Rectal smooth muscle tissue (tissue), 1 donor: ENCODE data around the gene DPEP1.

ENCODE experiments used
- H3K27ac ChIP-seq: one replicate; pipeline ENCODE4 v1.7.0; 2013; ENCODE audit warnings: low read depth, low read length, inconsistent platforms
- H3K27me3 ChIP-seq: one replicate; pipeline ENCODE4 v1.7.0; 2013; ENCODE audit warnings: low read length; ENCODE audit not compliant: control insufficient read depth, insufficient read depth
- H3K36me3 ChIP-seq: one replicate; pipeline ENCODE4 v1.7.0; 2013; ENCODE audit warnings: low read length; ENCODE audit not compliant: control insufficient read depth, insufficient read depth
- H3K4me1 ChIP-seq: one replicate; pipeline ENCODE4 v1.7.0; 2013; ENCODE audit warnings: low read length; ENCODE audit not compliant: control insufficient read depth, insufficient read depth
- H3K4me3 ChIP-seq: one replicate; pipeline ENCODE4 v1.7.0; 2013; ENCODE audit warnings: low read length
- H3K9ac ChIP-seq: one replicate; pipeline ENCODE4 v1.7.0; 2013; ENCODE audit warnings: low read length

DPEP1 gene

DNA sequence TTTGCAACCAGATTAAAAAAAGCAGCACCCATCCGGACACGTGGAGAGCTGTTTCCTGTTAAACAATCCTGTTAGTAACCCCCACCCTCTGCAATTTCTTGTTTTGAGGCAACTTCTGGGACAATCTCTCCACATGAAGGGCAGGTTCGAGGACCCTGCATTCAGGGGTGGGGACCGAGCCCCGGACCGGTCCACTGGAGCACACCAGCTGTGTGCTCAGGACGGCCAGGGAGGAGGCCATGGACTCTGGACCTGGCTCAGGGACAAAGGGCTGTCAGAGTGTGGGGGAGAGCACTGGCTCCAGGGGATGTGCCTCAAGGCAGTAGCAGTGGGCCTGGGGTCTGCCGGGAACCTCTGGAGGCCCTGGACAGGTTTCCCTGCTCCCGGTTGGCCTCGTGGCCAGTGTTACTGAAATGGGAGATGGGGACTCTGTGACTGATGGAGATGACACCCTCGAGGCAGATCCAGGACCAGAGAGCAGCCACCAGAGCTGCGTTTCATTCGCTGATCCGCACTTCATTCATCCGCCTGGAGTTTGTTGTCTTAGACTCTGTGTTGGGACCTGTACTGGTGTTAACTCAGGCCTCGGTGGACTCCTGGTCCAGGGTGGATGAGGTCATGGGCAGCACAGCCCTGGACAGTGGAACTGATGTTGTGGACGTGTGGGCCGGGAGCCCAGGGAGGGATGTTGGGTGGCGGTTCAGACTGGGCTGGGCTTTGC is 40.8 kb upstream of the DPEP1 start:
- peaks cover 28% of the 10 kb centered on the region for H3K27me3 ChIP-seq

DNA sequence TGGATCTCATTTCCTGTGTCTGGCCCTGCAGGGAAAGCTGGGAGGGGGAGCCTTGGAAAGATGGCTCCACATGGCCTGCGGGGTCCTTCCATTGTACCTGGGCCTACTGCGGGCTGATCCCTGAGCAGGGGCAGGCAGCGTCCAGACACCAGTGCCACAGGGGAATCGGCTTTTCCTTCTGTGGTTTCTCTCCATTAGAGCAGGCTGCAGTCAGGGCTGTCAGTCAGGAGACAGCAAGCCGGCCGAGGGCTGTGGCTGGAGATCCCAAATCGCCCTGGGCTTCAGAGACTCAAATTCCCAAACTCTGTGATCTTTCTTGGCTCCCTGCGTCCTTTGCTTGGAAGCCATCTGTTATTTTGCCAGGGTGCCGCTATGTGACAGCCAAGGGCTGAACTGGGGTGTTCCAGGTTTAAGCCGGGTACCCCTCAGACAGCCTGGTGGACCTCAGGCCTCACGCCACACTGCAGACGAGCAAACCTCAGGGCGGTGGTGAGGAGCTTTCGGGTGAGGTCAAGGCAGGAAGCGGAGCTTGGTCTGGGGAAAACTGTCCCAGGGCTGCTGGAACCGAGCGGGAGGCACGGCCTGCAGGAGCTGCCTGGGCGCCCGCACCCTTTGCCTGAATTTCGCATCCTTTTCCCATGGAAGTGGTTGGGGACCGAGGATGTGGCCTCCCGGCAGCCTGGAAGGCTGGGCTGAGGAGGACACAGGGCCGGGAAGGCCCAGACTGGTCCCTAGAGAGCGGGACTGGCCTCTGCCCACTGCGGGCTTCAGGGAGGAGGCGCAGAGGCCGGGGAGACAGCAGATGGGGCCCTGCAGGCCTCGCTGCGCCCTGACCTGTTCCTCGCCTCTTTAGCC is 39.4 kb upstream of the DPEP1 start:
- Histone ChIP-seq H3K27me3 (peaks cover 28% of the 10 kb centered on the region), H3K36me3 (no peaks in the 10 kb centered on the region), H3K27ac (no peak overlapping the region), H3K4me3 (peak overlapping the region; percentile 15), H3K9ac (no peak overlapping the region), H3K4me1 (no peaks in the 10 kb centered on the region)

More for the DNA sequence above, 40.8 kb upstream of the DPEP1 start:
- Histone ChIP-seq H3K9ac (no peak overlapping the region), H3K4me1 (no peaks in the 10 kb centered on the region), H3K36me3 (no peaks in the 10 kb centered on the region), H3K4me3 (no peak overlapping the region), H3K27ac (no peak overlapping the region)

DNA sequence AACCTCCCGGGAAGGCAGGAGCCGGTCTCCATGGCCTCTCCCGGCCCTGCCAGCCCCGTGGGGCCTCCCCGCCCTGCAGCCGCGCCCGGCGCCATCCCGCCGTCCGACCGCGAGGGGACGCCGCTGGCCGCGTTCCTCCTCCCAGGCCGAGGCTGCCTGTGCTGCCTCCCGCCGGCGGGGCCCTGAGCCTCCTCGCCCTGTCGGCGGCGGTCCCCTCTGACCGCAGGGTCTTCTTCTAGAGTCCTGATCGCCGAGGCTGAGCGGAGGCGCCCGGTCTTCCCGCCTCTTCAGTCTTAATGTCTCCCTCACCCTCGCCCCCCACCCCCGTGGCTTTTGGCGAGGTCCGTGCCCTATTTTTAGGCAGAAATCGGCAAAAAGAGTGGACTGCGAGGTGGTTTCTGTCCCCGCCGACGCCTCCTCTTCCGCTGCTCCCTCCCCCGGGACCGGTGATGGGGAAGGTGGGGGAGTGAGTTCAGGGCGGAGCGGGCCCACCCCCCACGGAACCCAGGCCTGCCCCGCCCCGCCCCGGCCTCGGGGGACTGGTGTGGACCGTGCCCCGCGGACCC is 38.7 kb upstream of the DPEP1 start:
- no peak overlapping the region for H3K27ac ChIP-seq
- no peak overlapping the region for H3K9ac ChIP-seq
- peak overlapping the region; percentile 15 for H3K4me3 ChIP-seq
- H3K27me3 ChIP-seq = peaks cover 28% of the 10 kb centered on the region
- H3K36me3 ChIP-seq = no peaks in the 10 kb centered on the region
- H3K4me1 ChIP-seq = no peaks in the 10 kb centered on the region

DNA sequence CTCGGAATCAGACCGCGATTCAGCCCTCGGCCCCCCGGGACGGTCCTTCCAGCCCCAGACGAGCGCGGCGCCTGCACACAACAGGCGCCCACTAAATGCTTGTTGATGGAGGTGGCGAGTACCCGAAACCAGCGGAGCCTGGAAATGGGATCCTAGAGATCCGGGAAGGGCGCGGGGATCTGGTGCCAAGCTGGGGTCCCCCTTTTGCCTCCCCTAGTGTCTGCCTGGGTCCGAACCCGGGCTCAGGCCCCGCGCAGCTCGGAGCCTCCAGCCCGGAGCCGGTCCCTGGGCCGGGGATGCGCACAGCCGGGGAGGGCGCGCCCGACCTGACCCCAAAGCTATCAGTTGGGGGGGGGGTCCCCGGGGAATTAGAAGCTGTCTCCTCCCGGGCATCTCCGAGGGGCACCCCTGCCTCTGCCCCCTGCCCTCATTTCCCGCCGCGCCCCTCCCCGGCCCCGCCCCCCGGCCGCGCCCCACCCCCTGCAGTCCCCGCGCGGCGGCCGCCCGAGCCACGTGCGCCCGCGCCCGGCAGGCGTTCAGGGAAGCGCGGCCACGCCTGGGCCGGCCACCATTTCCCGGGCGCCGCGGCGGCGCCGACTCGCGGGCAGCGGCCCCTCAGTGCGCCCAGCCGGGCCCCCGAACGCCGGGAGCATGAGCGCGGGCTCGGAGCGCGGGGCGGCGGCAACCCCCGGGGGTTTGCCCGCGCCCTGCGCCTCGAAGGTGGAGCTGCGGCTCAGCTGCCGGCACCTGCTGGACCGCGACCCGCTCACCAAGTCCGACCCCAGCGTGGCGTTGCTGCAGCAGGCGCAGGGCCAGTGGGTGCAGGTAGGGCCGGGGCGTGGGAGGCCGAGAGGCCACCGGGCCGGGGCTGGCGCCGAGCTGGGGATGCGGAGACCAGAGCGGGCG is 37.9 kb upstream of the DPEP1 start, which contains the start of gene CPNE7:
TSS of gene CPNE7 (plus strand) at position 512 of the 906 bp plus-strand sequence. CDS start at position 652, 140 bp downstream.
- peak within 1 kb of the TSS; percentile 15 for H3K4me3 ChIP-seq
- no peak within 1 kb of the TSS for H3K27ac ChIP-seq
- H3K9ac ChIP-seq = no peak within 1 kb of the TSS
- peaks cover 22% of the 10 kb centered on the region for H3K27me3 ChIP-seq
- no peaks in the 10 kb centered on the region for H3K36me3 ChIP-seq
- no peaks in the 10 kb centered on the region for H3K4me1 ChIP-seq

DNA sequence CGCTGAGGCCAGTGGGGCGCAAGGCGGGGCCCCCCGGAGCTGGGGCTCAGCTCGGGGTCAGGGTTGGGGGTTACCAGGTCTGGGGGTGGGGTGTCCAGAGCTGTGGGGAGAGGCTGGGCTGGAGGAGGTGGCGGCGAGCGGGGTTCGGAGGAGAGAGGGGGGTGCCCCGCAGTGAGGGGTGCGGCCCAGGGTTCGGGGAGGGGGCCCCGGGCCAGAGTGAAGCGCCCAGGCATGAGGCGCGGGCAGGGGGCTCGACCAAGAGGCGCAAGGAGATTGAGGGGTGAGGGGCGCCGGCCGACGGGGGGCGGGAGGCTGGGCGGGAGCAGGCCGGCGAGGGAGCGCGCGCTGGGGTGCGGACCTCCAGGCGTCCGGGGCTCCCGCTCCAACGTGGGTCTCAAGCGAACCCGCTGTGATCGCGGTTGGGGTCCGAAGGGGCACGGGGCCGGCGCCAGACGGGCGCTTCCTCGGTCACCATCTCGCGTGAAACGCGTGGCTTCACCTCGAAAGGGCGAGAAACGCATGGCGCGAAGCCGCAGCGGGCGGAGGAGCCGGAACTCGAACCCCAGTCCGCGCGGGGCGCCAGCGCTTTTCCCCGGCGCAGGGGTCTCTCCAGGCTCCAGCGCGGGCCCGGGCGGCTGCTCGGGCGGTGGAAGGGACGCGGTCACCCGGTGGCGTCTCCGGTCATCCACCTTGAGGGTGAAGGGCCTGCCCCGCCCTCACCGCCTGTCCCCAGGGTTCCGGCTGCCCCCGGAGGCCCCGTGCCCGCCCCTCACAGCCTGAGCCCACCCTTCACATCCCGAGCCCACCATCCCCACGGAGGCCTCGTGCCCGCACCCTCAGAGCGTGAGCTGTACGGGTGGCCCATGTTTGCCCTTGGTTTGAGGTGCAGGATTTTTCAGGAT is 37.0 kb upstream of the DPEP1 start:
- Histone ChIP-seq H3K36me3 (no peaks in the 10 kb centered on the region), H3K9ac (no peak overlapping the region), H3K4me1 (no peaks in the 10 kb centered on the region), H3K4me3 (no peak overlapping the region), H3K27ac (no peak overlapping the region), H3K27me3 (peaks cover 21% of the 10 kb centered on the region)

DNA sequence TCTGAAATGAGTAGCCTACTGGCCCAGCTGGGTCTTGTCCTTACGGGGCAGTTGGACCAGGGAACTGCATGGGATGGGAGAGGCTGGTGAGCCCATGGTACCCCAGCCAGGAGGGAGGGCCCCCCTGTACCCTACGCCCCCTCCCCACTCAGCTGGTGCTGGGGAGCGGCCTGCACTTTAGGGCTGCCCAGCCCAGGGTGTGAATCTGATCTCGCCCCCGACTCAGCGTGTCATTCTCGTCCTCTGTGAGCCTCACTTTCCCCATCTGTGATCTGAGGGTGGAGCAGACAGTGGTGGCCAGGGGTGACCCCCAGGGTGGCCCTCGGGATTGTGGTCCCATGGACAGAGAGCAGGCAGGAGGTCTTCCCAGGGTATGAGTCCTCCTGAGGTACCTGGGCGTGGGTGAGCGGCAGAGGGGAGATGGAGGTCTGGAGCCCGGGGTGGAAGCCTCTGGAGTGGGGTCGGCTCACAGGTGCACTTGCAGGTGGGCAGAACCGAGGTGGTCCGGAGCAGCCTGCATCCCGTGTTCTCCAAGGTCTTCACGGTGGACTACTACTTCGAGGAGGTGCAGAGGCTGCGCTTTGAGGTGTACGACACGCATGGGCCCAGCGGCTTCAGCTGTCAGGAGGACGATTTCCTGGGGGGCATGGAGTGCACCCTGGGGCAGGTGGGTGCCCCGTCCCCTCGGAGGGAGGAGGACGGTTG is 36.2 kb upstream of the DPEP1 start:
- Histone ChIP-seq H3K27me3 (peaks cover 17% of the 10 kb centered on the region), H3K36me3 (no peaks in the 10 kb centered on the region), H3K4me3 (no peak overlapping the region)

DNA sequence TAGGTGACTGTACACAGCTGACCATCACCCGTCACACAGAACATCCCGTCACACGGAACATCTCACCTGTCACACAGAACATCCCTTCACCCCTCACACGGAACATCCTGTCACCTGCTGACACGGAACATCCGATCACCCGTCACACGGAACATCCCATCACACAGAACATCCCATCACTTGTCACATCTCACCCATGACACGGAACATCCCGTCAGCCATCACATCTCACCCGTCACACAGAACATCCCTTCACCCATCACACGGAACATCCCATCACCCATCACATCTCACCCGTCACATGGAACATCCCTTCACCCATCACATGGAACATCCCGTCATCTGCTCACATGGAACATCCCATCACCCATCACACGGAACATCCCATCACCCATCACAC is 34.1 kb upstream of the DPEP1 start:
- no peaks in the 10 kb centered on the region for H3K36me3 ChIP-seq
- no peaks in the 10 kb centered on the region for H3K4me1 ChIP-seq
- H3K9ac ChIP-seq = no peak overlapping the region
- H3K27me3 ChIP-seq = peaks cover 15% of the 10 kb centered on the region
- no peak overlapping the region for H3K4me3 ChIP-seq
- H3K27ac ChIP-seq = no peak overlapping the region

More for the DNA sequence above, 36.2 kb upstream of the DPEP1 start:
- Histone ChIP-seq H3K27ac (no peak overlapping the region), H3K4me1 (no peaks in the 10 kb centered on the region), H3K9ac (no peak overlapping the region)

- no peaks in the 10 kb centered on the region for H3K4me1 ChIP-seq
- no peak overlapping the region for H3K27ac ChIP-seq
- no peaks in the 10 kb centered on the region for H3K36me3 ChIP-seq
- peaks cover 6% of the 10 kb centered on the region for H3K27me3 ChIP-seq
- H3K9ac ChIP-seq = no peak overlapping the region
- H3K4me3 ChIP-seq = no peak overlapping the region
Observed at GRCh38 chr16:89581045-89581695, 32.3 kb upstream of the DPEP1 start.

GRCh38 chr16:89581861-89582563 is 31.4 kb upstream of the DPEP1 start:
- no peak overlapping the region for H3K9ac ChIP-seq
- H3K27ac ChIP-seq = no peak overlapping the region
- no peak overlapping the region for H3K4me3 ChIP-seq
- H3K27me3 ChIP-seq = peaks cover 2% of the 10 kb centered on the region
- H3K4me1 ChIP-seq = no peaks in the 10 kb centered on the region
- no peaks in the 10 kb centered on the region for H3K36me3 ChIP-seq

- Histone ChIP-seq H3K9ac (no peak overlapping the region), H3K4me3 (no peak overlapping the region), H3K36me3 (no peaks in the 10 kb centered on the region), H3K4me1 (no peaks in the 10 kb centered on the region), H3K27ac (no peak overlapping the region), H3K27me3 (no peaks in the 10 kb centered on the region)
Observed at GRCh38 chr16:89582614-89583196, 30.7 kb upstream of the DPEP1 start.
